ENCODE data around the gene FAM78A. TPM values are rescaled to one million over a fixed set of nuclear protein-coding genes. Genes with fewer than 3 reads are reported as not detected.
"Not testable (repeated sequence)": the region's sequence is repeated elsewhere in the genome, so short reads cannot be mapped to it uniquely, and the experiment has no call there.

Gene FAM78A
- total RNA-seq, 1 donor from 2014 or later: 27.2 TPM

DNA sequence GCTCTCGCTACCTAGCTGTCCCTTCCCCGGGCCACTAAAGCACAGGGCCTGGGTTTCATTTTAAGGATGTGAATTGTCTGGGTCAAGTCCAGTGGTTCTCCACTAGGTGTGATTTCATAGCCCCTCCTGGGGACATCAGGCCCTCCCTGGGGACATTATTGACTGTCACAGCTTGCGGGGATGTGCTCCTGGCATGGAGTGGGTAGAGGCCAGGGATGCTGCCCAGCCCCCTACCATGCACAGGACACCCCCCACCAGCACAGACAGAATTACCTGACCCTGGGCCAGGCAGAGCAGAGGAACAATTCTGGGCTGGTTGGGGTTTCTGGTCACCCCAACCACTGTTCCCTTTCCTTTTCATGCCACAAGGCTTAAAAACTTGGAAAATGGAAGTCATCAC, 4.1 kb downstream of the FAM78A start:
- intact Hi-C loops (cut with DNase I): loop anchor here (10.0 kb wide), 2 partner anchors 63 to 123 kb away; partner anchors contain the start of gene PRRC2B
- no peak for DNase-seq (ENCODE audit: low spot score)

DNA sequence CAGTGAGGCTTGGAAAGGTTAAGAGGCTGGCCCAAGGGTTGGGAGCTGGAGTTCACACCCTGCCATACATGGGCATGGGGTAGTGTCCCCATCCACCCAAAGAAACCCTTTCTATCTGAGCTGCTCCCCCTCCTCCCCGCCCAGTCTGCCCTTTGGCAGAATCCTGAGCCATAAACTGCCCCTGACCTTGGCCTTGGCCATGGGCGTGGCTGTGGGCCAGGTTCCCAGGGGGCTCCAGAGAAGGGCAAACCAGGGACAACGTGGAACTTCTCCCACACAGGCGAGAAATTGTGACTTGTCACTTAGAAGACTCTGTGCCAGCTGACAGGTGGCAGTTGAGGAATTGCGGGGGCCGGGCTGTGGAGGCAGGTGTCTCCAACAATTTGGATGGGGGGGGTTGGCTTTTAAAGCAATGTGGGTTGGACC, 4.8 kb downstream of the FAM78A start:
- intact Hi-C loops (cut with DNase I): loop anchor here (10.0 kb wide), 2 partner anchors 63 to 123 kb away; partner anchors contain the start of gene PRRC2B
- no peak for DNase-seq (ENCODE audit: low spot score)

DNA sequence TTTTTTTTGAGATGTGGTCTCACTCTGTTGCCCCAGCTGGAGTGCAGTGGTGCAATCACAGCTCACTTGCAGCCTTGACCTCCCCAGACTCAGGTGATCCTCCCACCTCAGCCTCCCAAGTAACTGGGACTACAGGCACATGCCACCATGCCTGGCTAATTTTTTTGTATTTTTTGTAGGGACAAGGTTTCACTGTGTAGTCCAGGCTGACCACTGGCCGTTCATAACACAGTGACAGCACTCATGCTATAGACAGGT, 5.4 kb downstream of the FAM78A start:
- intact Hi-C loops (cut with DNase I): loop anchor here (10.0 kb wide), 2 partner anchors 64 to 124 kb away; partner anchors contain the start of gene PRRC2B
- DNase-seq (ENCODE audit: low spot score): not testable (repeated sequence)

DNA sequence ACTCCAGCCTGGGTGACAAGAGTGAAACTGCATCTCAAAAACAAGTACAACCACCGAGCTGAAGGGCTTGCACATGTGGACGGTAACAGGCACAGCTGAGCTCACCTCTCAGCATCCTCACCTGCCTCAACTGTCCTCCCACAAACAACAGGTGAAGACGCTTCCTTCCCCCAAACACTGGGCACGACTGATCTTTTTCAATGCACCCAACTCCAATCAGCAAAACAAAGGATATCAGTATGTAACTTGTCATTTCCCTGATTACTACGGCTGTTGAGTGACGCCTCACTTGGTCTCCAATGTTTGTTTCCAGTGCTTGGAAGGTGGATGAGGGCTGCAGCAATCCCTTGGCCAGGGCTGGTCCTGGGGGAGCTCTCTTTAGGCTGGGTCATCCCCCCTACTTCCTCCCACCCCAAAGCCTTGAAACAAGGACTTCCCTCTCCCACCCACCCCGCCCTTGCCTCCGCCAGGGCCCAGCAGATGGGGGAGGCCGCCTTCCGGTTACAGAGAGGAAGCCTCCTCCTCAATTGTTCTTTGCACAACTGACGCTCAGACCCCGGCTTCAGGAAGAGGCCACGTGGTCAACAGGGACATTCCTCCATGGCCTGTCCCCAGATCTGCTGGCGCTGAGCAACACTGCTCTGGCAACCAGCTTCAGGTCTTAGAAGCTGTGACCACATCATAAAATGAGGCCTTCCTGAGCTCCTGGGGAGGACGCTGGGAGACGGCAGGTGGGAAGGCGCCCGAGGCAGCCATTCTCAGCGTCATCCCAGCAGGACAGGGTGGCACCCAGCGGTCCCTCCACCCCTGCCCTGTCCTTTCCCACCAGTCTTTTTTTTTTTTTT, 5.9 kb downstream of the FAM78A start:
- peak; percentile 93 for DNase-seq (ENCODE audit: low spot score)
- intact Hi-C loops (cut with DNase I): loop anchor here (10.0 kb wide), 2 partner anchors 64 to 124 kb away; partner anchors contain the start of gene PRRC2B

DNA sequence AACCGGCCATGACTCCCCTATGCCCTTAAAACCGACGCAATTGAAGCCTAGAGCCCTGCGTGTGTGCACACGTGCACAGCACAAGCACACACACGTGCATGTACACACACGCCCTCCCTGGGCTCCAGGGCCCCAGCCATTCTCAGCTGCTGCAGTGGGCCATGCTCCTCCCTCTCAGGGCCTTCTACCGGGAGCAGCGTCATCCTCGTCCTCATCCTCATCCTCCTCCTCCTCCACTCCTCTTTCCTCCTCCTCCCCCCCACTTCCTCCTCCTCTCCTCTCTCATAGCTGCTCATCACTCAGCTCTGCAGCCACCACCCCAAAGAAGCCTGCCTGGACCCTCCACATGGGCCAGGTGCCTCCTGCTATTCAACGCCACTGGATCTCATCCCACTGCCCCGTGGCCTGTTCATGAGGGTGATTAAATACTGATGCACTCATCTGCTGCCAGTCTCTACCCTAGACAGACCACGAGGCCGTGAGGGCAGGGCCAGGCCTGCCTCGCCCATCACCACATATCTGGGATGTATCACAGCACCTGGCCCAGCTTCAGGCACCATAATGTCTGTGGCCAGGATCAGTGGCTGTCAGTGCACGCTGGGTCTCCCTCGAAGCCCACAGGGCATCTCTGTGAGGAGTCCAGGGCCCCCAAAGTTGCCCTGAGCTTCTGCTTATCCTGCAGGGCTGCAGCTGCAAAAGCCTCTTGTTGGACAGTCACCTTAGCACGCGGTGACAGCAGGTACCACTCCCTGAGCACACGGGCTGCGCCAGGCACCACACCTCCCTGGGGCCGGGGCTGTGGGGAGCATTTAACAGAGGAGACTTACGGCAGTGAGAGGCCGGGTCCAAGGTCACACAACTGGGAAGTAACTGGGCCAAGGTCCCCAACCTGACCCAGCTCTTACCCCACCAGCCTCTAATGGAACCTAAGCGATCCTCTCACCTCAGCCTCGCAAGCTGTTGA, 9.8 kb downstream of the FAM78A start:
- peak; percentile 53 for DNase-seq (ENCODE audit: low spot score)
- intact Hi-C loops (cut with DNase I): no loop called here

DNA sequence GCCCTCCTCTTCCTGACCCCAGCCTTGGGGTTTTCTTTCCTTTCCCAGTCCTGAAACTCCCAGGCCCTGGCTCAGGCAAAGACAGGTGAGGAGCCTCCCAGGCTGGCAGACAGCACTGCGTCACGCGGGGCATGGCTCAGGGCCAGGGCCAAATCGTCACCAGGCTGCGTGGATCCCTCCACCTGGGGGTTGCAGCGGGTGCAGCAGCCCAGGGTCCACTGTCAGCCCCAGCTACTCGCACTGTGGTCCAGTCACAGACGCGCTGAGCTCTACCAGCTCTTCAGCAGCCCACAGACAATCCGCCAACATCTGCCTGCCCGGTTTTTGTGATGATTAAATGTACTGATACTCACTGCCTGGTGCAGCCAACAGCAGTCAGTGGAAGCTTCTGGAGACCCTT, 12.1 kb downstream of the FAM78A start:
- no peak for DNase-seq (ENCODE audit: low spot score)
- intact Hi-C loops (cut with DNase I): no loop called here

DNA sequence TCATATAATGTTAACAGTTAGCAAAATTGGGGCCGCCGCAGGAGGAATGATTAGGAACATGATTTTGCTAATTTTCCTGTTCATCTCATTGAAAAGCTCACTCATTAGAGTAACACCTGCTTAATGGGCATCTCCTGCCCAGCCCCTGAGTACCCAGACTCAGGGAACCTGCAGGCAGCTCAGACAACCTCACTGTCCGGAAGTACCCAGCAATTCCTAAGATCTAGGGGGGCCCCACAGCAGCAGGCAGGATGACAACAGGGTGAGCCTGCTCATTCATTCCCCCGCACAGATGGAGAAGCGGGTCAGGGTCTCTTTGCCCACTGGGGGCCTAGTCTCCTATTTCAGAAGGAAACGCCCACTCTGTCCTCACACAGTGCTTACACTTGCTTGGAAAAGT, 12.6 kb downstream of the FAM78A start:
- intact Hi-C loops (cut with DNase I): no loop called here
- no peak for DNase-seq (ENCODE audit: low spot score)

DNA sequence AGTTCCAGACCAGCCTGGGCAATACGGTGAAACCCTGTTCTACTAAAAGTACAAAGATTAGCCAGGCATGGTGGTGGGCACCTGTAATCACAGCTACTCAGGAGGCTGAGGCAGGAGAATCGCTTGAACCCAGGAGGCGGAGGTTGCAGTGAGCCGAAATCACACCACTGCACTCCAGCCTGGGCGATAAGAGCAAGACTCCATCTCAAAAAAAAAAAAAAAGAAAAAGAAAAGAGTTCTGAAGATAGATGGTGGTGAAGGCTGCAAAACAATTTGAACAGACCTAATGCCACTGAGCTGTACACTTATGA, 13.3 kb downstream of the FAM78A start:
- intact Hi-C loops (cut with DNase I); DNase-seq (ENCODE audit: low spot score): not testable (repeated sequence)

DNA sequence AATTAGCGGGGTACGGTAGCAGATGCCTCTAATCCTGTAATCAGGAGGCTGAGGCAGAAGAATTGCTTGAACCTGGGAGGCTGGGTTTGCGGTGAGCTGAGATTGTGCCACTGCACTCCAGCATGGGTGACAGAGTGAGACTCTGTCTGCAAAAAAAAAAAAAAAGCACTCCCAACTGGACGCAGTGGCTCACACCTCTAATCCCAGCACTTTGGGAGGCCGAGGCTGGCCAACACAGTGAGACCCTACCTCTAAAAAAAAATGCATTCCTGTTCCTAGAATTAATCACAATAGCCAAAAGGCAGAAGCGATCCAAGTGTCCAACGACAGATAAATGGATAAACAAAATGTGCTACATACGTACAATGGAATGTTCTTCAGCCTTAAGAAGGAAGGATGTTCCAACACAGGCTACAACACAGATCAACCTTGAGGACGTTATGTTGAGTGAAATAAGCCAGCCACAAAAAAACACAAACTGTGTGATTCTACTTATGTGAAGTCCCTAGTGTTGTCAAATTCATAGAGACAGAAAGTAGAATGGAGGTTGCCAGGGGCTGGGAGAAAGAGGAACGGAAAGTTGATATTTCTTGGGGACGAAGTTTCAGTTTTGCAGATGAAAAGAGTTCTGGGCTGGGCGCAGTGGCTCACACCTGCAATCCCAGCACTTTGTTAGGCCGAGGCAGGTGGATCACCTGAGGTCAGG, 13.8 kb downstream of the FAM78A start:
- intact Hi-C loops (cut with DNase I): no loop called here
- no peak for DNase-seq (ENCODE audit: low spot score)

DNA sequence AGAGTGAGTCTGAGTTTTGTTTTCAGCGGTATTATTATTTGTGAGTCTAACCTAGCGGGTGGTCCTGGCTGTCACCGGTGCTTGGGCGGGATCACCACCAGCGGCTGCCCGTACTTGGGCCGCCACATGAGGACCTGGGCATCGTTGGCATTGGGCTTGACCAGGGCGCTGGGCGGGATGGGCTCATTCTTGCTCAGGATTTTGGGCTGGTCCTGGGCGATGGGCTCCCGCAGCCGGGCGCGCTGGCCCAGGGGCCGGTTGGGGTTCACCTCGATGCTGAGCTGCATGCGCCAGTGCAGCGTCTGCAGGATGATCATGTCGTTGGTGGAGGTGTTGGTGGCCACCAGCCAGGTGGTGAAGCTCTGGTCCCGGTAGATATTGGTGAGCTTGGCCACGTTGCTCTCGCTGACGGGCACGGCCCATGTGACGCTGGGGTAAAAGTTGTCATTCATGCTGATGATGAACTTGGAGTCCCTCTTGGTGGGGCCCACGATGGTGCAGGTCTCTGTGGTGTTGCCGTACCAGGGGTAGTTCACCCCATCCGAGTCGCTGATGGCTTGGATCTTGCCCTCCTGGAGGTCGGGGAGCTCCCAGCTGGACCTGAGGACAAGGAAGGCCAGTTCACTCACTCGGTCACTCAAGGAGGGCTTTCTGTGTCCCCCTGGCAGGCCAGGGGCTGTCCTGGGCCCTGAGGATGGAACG, 15.4 kb downstream of the FAM78A start:
- intact Hi-C loops (cut with DNase I): no loop called here
- DNase-seq (ENCODE audit: low spot score): no peak

DNA sequence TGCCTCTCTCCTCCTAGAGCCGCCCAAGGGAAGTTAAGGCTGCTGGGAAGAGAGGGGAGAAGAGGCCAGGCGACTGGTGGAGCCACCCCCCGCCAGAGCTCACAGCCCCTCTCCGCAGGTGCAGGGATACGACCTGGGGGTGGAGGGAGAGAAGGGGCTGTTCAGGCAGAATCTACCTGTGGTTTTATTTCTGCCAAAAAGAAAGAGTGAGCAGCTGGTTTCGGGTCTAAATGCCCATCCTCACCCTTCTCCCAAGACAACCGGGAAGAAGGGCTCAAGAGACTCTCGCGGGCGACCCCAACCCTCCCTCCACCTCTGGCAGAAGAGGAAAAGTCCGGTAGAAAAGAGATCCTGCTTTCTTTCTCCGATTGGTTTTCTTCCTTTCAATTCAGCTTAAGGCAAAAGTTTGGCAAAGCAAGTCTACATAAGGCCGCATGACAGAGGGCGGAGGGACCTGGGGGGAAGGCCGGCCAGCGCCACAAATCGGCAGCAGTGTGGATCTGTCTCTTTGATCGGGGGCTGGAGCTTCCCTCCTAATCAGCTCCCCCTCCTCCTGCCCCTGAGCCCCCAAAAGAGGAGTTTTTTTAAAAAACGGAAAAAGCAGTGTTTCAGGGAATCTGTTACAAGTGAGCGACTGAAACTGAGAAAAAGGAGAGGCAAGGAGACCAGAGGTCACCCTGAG, 16.3 kb downstream of the FAM78A start:
- no peak for DNase-seq (ENCODE audit: low spot score)
- intact Hi-C loops (cut with DNase I): no loop called here

DNA sequence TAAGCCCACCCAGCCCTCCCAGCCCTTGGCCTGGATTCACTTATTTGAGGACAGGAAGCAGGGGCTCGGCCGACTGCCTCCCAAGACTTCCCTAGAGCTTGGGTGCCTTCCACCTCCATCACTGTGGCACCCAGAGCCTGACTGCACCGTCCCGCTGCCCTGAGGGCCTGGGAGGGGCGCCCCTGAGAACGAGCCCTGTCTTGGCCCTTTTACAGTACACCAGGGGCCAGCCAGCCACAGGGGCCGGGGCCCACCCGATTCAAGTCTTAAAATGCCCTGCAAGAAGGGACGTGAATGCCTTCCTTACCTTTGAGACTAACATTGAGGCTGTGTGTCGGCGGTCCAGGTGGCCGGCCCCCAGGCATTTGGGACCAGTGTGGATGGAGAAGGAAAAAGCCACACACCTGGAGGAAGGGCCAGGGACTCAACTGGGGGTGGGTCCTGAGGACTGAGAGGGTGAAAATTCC, 16.8 kb downstream of the FAM78A start:
- intact Hi-C loops (cut with DNase I): no loop called here
- no peak for DNase-seq (ENCODE audit: low spot score)

DNA sequence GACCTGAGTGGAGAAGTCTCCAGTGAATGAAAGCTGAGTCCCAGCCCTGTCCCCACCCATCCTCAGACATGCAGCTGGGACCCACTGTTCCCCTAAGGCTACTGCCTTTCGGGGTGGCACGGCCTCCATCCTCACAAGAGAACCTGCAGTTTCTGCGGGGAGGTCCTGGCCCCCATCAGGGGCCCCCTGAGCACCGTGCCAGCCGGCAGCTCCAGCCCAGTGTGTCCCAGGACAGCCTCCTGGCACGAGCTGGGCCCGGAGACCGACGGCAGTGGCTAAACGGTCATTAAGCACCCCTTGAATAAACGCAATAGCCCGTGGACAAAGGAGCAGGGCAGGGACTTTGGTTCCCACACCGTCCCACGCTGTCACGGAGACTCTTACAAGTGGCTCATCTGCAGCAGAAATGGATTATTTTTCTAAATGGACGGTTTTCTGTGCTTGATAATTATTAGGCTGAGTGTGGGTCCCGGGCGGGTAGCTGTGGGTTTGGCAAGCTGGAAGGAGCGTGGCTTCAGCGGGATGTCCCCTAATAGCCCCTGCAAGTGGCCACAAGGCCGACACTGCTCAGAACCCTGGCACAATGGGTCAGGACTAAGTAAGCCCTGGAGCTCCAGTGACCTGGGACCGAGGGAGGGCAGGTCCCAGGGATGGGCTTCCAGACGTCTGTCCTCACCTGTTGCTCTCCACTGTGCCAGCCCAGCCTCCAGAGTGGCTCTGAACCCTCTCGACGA, 17.4 kb downstream of the FAM78A start:
- no peak for DNase-seq (ENCODE audit: low spot score)

DNA sequence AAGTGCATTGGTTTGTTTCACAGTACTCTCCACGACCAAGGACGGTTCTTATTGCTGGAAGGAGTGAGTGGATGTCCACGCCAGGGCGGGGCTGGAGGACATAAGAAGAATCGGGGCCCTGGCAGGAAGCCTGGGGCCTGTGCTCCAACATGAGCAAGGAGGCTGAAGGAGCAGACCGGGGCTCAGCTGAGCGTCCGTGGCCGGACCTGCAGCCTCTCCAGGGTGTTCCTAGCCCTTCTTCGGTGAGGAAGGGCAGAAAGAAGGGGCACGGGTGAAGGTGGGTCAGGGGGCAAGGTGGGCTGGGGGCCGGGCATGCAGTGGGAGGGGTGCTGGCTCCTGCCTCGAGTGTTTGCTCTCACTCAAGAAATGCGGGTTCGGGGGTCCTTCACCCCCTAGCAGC, 18.1 kb downstream of the FAM78A start:
- no peak for DNase-seq (ENCODE audit: low spot score)
- intact Hi-C loops (cut with DNase I): no loop called here

More for the DNA sequence above, 17.4 kb downstream of the FAM78A start:
- intact Hi-C loops (cut with DNase I): no loop called here

DNA sequence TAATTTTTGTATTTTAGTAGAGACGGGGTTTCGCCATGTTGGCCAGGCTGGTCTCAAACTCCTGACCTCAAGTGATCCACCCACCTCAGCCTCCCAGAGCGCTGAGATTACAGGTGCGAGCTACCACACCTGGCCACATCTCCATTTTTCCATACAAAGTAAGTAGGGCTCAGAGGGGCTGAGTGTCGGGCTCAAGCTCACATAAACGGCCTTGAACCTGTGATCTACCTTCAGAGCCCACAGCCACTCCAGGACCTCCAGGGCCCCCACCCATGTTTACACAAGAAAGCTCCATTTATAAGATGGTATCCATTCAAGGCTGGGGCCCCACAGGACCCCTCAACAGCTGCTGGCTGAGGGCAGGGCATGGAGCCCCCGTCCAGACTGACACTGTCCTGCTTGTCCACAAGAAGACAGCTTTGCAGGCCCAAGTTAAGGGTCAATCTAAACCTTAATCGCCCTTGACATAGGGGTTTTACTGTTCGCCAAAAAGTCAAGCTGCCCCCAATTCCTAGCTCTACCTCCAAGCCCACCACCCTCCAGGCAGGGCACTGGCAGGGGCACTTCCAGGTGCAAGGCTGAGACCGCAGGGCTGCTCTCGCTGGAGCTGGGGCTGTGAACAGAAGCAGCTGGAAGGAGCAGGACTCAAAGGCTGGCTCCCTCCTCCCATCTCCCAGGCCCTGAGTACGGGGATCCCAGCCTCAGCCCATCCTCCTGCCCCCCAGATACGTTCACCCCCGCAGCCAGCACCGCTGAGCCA, 18.9 kb downstream of the FAM78A start:
- intact Hi-C loops (cut with DNase I): no loop called here
- DNase-seq (ENCODE audit: low spot score): no peak

DNA sequence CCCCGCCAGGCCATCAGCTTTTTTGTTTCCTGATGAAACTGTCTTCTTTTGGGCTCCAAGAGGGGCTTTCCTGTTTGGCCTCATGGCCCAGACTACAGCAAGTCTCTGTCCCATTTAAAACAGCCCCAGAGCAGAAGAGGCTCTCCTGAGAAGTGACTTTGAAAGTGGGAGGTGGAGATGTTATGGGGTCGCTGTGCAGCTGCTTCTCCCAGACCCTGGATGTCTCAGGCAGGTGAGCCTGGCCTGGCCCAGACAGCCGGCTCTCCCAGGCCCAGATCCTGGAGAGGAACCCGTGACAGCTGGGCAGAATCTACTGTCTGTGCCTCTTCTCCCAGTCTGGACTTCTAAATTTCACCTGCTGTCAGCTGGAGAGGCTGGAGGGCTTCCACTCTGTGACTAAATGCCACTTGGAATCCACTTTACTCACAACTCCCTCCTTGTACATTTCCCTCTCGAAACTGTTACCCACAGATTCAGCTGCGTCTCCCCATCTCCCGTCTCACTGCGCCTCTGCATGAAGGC, 20.6 kb downstream of the FAM78A start:
- DNase-seq (ENCODE audit: low spot score): no peak
- intact Hi-C loops (cut with DNase I): no loop called here

DNA sequence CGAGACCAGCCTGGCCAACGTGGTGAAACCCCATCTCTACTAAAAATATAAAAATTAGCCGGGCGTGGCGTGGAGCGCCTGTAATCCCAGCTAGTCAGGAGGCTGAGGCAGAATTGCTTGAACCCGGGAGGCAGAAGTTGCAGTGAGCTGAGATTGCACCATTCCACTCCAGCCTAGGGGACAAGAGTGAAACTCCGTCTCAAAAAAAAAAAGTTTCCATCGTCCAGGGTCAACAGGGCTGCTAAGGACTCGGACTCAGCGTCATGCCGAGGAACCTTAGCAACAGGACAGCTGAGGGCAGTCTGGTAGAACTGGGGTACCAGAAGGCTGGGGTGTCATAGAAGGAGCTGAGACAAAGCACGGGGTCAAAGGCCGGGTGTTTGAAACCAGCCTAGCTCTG, 21.7 kb downstream of the FAM78A start:
- intact Hi-C loops (cut with DNase I): no loop called here
- DNase-seq (ENCODE audit: low spot score): no peak

All from cardiac septum (tissue), 1 donor.